Stimulated activated CD4-positive, alpha-beta T cell treated with anti-CD3 and anti-CD28 coated beads, Interleukin-1b, Interleukin-23, amount 100 ng/mL, for 24 hours (primary cell): Measurements from ENCODE around the gene WDR45.
A peak's percentile ranks its signal among the peaks of the same experiment; 100 is the strongest.

Experiments used
- DNase-seq, 4 experiments: peaks; one replicate each; pipeline ENCODE4 v3.0.0-alpha.2; 2020; ENCODE audit warnings: low read depth in 4 of 4, low spot score in 1 of 4

The WDR45 gene

DNA sequence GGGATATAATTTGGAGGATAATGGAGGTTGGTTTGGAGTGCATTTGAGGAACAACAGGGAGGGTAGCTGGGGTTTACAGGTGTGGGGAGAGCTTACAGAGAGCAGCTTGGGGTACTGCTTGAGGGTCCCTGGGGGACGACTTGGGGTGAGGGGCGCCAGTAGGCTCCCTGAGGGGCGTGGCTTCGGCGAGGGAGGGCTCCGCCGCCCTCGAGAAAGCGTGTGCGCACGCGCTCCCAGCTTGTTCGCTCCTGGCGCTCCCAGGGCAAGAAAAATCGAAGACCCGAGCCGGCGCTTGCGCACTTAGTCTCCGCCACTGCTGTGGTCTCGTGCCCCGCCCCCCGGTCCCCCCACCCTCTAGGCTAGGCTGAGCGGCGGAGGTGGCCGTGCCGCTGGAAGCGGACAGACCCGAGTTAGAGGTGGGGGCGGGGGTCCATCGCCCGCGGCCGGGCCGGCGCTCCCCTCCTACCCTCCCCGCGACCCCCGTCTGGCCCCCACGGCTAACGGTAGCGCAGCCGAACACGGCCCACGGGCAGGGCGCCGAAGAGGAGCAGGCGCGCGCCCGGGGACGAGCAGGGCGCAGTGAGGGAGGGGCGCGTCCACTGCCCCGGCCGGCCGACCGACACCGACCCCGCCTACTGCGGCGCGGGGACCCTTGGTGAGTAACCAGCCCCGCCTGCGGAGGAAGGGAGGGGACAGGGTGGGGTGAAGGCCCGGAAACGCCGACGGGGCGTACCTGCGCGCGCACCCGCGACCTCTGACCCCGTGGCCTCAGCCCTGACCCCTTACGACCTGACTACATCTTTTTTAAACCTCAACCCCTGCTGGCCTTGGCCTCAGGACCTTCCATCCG, 26.2 kb downstream of the WDR45 start:
- DNase-seq, result peak in 3 of 4 experiments; percentile 34 to 52 (median 37)

- no peak for DNase-seq
Observed at GRCh38 chrX:49043987-49044281, 35.8 kb downstream of the WDR45 start.

GRCh38 chrX:49043220-49043986, 36.3 kb downstream of the WDR45 start, which contains the start of gene TFE3:
Gene TFE3, minus strand, starts transcription at chrX:49043357. Its CDS starts 131 bp downstream, at chrX:49043226.
- DNase-seq, result peak; percentile 75 to 92 (median 86)

- DNase-seq, result no peak
Observed at GRCh38 chrX:49042581-49043219, 37.0 kb downstream of the WDR45 start.

DNA sequence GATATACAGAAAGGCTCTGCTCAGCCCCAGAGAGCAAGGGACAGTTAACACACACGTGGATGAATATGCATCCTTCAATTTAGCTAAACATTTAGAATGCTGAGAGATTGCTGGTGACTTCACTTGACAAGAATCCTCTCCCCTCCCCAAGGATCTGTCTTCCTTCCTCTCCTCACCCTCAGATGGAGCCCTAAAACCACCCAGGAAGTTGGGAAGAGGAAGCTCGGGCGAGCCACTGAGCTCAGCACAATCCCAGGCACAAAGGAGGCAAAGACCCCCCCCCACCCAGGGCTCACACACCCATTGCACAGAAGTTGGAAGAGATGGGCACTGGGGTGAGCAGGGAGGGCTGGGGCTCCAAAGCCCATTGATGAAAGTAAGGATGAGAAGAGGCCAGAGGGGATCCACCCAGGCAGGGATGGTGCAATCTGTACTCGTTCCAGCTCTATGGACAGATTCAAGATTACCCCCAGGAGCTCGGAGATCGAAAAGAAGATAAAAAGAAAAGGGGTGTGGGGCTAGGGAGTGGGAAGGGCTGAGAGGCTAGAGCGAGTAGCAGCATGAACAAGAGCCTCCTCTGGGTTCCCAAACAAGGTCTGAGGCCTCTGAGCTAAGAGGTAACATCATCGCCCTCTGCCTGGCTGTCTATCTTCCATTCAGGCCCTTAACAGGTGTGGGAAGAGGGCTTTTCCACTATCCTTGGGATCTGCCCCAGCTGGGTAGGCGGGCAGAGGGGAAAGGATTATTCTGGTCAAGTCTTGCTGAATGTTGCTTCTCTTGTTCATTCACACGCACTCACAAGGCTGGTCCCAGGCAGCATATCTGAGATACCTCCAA, 37.7 kb downstream of the WDR45 start:
- DNase-seq, result no peak

DNA sequence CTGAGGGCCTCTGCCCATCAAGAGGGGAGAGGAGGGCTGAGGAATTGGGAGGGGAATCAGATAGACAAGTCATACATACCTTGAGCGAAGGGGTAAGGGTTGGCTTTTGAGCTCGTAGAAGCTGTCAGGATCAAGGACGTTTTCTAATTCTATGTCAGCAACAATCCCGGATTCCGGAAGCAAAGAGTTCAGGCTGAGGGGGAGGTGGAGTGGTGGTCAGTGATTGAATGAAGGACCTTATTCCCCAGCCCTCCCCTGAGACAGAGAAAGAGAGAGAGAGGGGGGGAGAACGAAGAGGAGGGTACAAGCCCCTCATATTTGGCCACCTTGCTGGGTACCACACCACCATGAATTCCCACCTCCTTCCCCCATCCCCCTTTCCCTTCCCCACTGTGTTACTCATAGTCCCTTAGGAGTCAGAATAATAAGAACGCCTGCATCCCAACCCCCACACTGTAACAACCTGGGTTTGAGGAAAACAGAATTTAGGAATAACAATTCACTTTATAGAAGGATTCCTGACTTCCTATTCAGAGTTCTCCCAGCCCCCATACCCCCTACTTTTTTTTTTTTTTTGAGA, 39.2 kb downstream of the WDR45 start:
- no peak for DNase-seq

- DNase-seq, result peak in 2 of 4 experiments; percentile 10 to 46
Observed at GRCh38 chrX:49039598-49040375, 39.9 kb downstream of the WDR45 start.

GRCh38 chrX:49037883-49038475, 41.7 kb downstream of the WDR45 start:
- no peak for DNase-seq

- DNase-seq, result no peak
Observed at GRCh38 chrX:49030283-49030682, 49.4 kb downstream of the WDR45 start.

GRCh38 chrX:49029876-49030275, 49.8 kb downstream of the WDR45 start:
- no peak for DNase-seq
